Tibial nerve (tissue), 4 donors: ENCODE measurements around the gene HAND2. TPM values are rescaled to one million over a fixed set of nuclear protein-coding genes. Genes with fewer than 3 reads are reported as not detected.

Source experiments
- DNase-seq, 2 donors: peaks; one replicate each; pipeline ENCODE4 v3.0.0-alpha.2; 2019; ENCODE audit warnings: low spot score in 2 of 2
- H3K27ac ChIP-seq, 4 donors: fragments of 200-600 bp; sonication (generic) in 3 of 4; one replicate each; pipeline ENCODE4 v1.5.1; 2017 to 2019; ENCODE audit warnings: mild to moderate bottlenecking in 1 of 4
- H3K27me3 ChIP-seq, 2 donors: fragments of 200-600 bp; sonication (generic) in 1 of 2; one replicate each; pipeline versions ENCODE4 v1.5.1 to v1.6.0; 2017 to 2019
- H3K36me3 ChIP-seq, 3 donors: fragments of 200-600 bp; sonication (generic); one replicate each; pipeline ENCODE4 v1.5.1; 2018 to 2019
- H3K4me1 ChIP-seq, 4 donors: fragments of 200-600 bp; sonication (generic) in 3 of 4; one replicate each; pipeline ENCODE4 v1.5.1; 2017 to 2019
- H3K4me3 ChIP-seq, 4 donors: fragments of 200-600 bp; sonication (generic) in 3 of 4; one replicate each; pipeline ENCODE4 v1.5.1; 2017 to 2019; ENCODE audit warnings: mild to moderate bottlenecking in 1 of 4, moderate library complexity in 1 of 4
- H3K9me3 ChIP-seq, 4 donors: fragments of 200-600 bp; sonication (generic) in 3 of 4; one replicate each; pipeline ENCODE4 v1.5.1; 2017 to 2019
- CTCF ChIP-seq, 5 experiments: fragments of 200-600 bp in 3 of 5; fragments of 450-650 bp in 2 of 5; sonication (generic) in 3 of 5; IDR thresholded peaks; one replicate each; pipeline ENCODE4 v1.5.1; 2016 to 2019; ENCODE audit warnings: antibody characterized with exemption in 5 of 5, mild to moderate bottlenecking in 3 of 5, moderate library complexity in 2 of 5
- EP300 ChIP-seq, 2 donors: sonication (generic); formaldehyde crosslinking; IDR thresholded peaks; one replicate each; pipeline ENCODE4 v1.6.1; 2017; ENCODE audit warnings: antibody characterized with exemption in 2 of 2, mild to moderate bottlenecking in 1 of 2
- POLR2A ChIP-seq, 2 donors: fragments of 450-650 bp; IDR thresholded peaks; one replicate each; pipeline ENCODE4 v1.6.1; 2017; ENCODE audit warnings: antibody characterized with exemption in 2 of 2, mild to moderate bottlenecking in 2 of 2, moderate library complexity in 2 of 2
- WGBS, 2 donors: methylation state at CpG; one replicate each; pipeline ENCODE4 v1.1.5; 2018; 5-methylcytosine and 5-hydroxymethylcytosine counted together
- total RNA-seq, 4 donors: library from RNA; depleted of rRNA; stranded (reverse); fragments of >200 nt; gene quantifications; one replicate each; pipeline ENCODE4 v1.1.0, GENCODE V29; 2016

The HAND2 gene
- total RNA-seq, 4 donors from 2014 or later = 1.9 to 5.1 (median 3.6) TPM

DNA sequence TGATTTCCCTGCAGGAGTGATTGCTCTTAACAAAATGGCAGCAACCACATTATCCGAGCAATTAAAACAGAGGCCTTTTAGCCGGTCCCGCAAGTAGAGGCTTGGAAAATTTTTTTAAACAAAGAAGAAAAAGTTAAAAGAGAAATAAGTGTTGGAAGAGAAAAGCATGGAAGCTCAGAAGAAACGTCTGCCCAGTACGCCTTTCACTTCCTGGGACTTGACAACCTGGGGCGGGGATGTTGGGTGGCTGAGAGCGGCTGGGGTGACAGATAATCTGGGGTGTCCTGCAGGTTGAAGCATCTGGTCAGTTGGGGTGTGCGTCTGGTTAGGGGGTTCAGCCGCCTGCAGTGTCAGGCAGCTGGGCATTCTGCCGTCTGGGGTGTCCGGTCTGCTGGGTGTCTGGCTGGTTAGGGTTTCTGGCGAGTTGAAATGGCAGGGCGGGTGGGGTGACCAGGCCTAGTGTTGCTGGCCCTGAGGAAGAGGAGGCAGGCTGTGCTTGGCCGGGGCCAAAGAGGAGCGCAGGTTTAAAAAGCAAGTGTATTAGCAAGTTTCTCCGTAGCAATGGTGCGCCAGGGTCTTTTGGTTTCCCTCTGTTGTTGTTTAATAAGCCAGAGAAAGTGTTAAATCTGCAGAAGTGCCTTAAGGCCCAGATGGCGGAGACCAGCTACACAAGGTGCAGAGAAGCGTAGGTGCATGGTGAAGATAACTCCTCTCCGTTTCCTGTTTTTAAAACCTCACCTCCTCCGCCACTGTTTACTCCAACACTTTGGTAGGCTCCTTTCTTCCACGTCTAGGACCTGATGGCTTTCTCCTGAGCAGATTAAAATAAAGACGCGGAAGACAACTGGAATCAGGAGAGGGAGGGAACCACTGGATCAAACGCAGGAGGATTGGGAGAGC lies 5.6 kb downstream of the HAND2 start:
- H3K4me1 ChIP-seq = peaks cover 0 to 61% (median 10%) of the 10 kb centered on the region in 4 donors
- H3K4me3 ChIP-seq = no peak overlapping the region
- peaks cover 3 to 97% of the 10 kb centered on the region in 2 donors for H3K27me3 ChIP-seq
- no peak for TF ChIP-seq POLR2A (IDR thresholded peaks at IDR 0.05)
- TF ChIP-seq EP300 (IDR thresholded peaks at IDR 0.05) = no peak
- no peak for TF ChIP-seq CTCF (IDR thresholded peaks at IDR 0.05)
- H3K36me3 ChIP-seq = no peaks in the 10 kb centered on the region
- DNase-seq = no peak
- H3K27ac ChIP-seq = no peak overlapping the region
- H3K9me3 ChIP-seq = peaks cover 0 to 14% (median 0%) of the 10 kb centered on the region in 4 donors
- 57 to 62% methylated on average over 25 of the region's 25 CpGs for WGBS, 2 donors

GRCh38 chr4:173522951-173523395 lies 7.1 kb downstream of the HAND2 start:
- peak overlapping the region; percentile 25 to 49 (median 32) for H3K4me3 ChIP-seq
- H3K36me3 ChIP-seq = no peaks in the 10 kb centered on the region
- H3K4me1 ChIP-seq = peaks cover 0 to 59% (median 12%) of the 10 kb centered on the region in 4 donors
- WGBS, 2 donors = 45 to 48% methylated on average over 21 of the region's 21 CpGs
- H3K27me3 ChIP-seq = peaks cover 3 to 100% of the 10 kb centered on the region in 2 donors
- no peak for TF ChIP-seq EP300 (IDR thresholded peaks at IDR 0.05)
- TF ChIP-seq CTCF (IDR thresholded peaks at IDR 0.05) = no peak
- TF ChIP-seq POLR2A (IDR thresholded peaks at IDR 0.05) = no peak
- H3K9me3 ChIP-seq = peaks cover 0 to 14% (median 0%) of the 10 kb centered on the region in 4 donors
- peak overlapping the region in 3 of 4 donors; percentile 52 to 83 (median 63) for H3K27ac ChIP-seq
- no peak for DNase-seq

DNA sequence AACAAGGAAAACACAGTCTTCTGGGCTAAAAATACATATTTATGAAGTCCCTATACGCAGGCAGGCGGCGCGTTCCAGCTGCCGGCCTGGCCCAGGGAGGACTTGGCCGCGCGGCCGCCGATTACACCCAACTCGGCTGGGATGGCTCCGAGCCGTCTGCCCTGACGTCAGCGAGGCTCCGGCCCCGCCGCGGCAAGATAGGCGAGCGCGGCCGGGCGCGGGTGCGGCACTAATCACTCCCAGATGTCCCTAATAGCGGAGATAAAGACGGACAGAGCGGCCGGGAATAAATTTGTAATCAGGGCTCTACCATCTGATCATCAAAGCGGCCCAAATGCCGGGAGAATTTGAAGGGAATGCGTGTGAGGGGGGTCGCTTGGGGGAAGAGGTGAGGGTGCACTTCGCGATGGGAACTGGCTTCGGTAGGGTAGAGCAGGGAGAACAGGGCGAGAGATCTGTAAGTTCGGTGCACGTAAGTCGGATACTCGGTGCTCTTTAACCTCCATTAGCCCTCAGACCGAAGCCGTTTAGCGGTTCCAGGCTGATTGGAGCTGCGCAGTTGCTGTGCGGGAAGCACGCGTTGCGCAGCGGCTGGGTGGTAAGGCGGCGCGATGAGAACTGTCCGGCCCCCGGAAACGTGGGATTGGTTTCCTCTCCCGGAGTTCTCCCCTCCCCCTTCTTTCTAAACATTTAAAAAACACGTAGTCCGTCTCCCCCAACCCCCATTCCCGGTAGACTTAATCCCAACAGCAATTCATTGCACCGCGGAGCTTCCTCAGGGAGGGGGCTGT lies 7.7 kb downstream of the HAND2 start:
- Histone ChIP-seq H3K4me1 (peaks cover 0 to 60% (median 14%) of the 10 kb centered on the region in 4 donors), H3K36me3 (no peaks in the 10 kb centered on the region), H3K4me3 (peak overlapping the region; percentile 25 to 49 (median 32)), H3K27ac (peak overlapping the region; percentile 46 to 83 (median 64)), H3K9me3 (peaks cover 0 to 9% (median 0%) of the 10 kb centered on the region in 4 donors), H3K27me3 (peaks cover 3 to 100% of the 10 kb centered on the region in 2 donors)
- peak in 2 of 5 experiments; percentile 19 to 48 for TF ChIP-seq CTCF (IDR thresholded peaks at IDR 0.05)
- TF ChIP-seq POLR2A (IDR thresholded peaks at IDR 0.05) = no peak
- peak in 1 of 2 donors; percentile 81 for TF ChIP-seq EP300 (IDR thresholded peaks at IDR 0.05)
- DNase-seq = peak; percentile 73 to 76
- WGBS, 2 donors = 3 to 5% methylated on average over 63 of the region's 63 CpGs

GRCh38 chr4:173521467-173522159 lies 8.4 kb downstream of the HAND2 start:
- Histone ChIP-seq H3K27ac (peak overlapping the region; percentile 46 to 83 (median 64)), H3K9me3 (peaks cover 0 to 1% (median 0%) of the 10 kb centered on the region in 4 donors), H3K27me3 (peaks cover 3 to 100% of the 10 kb centered on the region in 2 donors), H3K4me3 (peak overlapping the region; percentile 25 to 49 (median 32)), H3K36me3 (no peaks in the 10 kb centered on the region), H3K4me1 (peaks cover 0 to 63% (median 18%) of the 10 kb centered on the region in 4 donors)
- 20 to 21% methylated on average over 24 to 27 of the region's 27 CpGs for WGBS, 2 donors
- no peak for TF ChIP-seq CTCF (IDR thresholded peaks at IDR 0.05)
- DNase-seq = no peak
